Frontal cortex (tissue), 4 donors: ENCODE measurements around the gene DUOXA2. TPM values are rescaled to one million over a fixed set of nuclear protein-coding genes. Genes with fewer than 3 reads are reported as not detected.
A peak's percentile ranks its signal among the peaks of the same experiment; 100 is the strongest.
"Not testable (repeated sequence)": the region's sequence is repeated elsewhere in the genome, so short reads cannot be mapped to it uniquely, and the experiment has no call there.

Source experiments
- DNase-seq, 2 donors: peaks; one replicate each; pipeline ENCODE4 v3.0.0; 2012; ENCODE audit warnings: low spot score in 2 of 2
- FAIRE-seq: peaks from 2 replicates; lab custom pipeline; 2012; peaks lifted over from hg19 to GRCh38; lab: Jason Lieb, UNC
- total RNA-seq: library from RNA; depleted of rRNA; stranded (reverse); fragments of >200 nt; gene quantifications from one replicate; pipeline ENCODE4 v1.2.3, GENCODE V29; 2014
- donor health status: control.
- donor health status: control.
- donor health status: control.

DUOXA2 gene
- total RNA-seq, result not detected

DNA sequence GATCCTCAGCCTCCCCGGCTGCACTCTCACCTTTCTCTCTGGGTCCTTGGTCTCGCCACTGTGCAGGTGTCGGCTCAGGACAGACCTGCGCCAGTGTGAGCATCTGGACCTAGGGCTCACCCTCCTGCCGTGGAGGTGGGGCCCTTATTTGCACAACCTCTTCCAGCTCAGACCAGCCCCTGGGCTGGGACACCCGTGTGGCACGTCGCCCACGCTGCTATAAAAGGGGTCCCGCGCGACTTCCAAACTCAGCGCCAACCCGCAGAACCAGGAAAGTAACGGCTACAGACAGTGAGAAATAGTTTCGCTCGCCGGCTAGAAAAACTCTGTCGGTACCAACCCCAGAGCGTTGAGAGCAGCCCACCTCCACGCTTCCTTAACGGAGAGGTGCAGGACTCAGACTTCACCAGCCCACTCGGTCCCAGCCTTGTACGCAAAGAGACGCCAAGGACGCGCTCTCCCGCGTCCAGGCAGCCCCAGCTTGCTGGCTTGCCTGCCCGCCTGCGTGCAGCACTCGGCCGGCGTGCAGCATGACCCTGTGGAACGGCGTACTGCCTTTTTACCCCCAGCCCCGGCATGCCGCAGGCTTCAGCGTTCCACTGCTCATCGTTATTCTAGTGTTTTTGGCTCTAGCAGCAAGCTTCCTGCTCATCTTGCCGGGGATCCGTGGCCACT lies at the start of gene DUOXA2, which contains the start of gene DUOX2:
Gene DUOXA2 (plus strand): TSS at position 251 of the 675 bp plus-strand sequence. CDS start 280 bp downstream, at position 531.
Gene DUOX2 (minus strand): TSS at position 97 of the 675 bp plus-strand sequence. CDS start 761 bp downstream, outside the sequence.
- FAIRE-seq (no peak), DNase-seq (peak in 1 of 2 donors; percentile 28)

DNA sequence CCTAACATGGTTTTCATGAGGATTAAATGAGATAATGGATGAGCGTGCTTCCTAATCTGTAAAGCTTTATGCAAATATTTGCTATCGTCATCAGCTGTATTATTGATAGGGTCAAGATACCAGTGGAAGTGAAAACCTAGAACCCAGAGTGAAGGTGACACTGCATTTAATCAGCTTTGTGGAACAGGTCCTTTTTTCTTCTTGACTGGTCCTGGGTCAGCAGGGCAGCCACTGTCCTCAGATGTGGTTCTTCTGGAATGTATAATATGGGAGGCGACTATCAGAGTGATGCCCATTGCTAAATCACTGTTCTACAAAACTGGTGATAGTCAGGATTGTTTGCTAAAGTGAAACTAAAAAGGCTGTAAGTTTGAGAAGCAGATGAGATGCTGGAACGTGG lies 49.7 kb upstream of the DUOXA2 start:
- FAIRE-seq (no peak), DNase-seq (no peak)

- not testable (repeated sequence) for DNase-seq, FAIRE-seq
Observed at GRCh38 chr15:45069942-45070360, 44.2 kb upstream of the DUOXA2 start.

GRCh38 chr15:45073602-45074001 lies 40.5 kb upstream of the DUOXA2 start:
- DNase-seq, FAIRE-seq: not testable (repeated sequence)

GRCh38 chr15:45075440-45076320 lies 38.4 kb upstream of the DUOXA2 start:
- DNase-seq, FAIRE-seq: not testable (repeated sequence)

DNA sequence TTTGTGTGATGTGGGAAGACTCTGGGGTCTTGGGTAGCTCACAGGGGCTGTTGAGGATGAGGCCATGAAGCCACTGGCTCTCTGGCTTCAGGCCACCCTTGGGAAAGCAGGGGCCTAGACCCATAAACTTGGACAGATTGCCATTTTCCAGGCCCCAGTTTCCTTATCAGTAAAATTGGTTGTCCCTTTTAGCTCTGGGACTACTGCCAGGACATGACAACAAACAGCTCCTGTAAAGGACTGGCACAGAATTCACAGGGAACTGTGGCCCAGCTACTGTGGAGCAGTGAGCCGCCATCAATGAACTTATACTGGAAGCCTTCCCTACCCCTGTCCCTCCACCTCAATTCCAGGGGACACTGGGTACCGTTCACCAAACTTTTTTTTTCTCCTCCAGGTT lies 36.7 kb upstream of the DUOXA2 start:
- not testable (repeated sequence) for DNase-seq, FAIRE-seq

DNA sequence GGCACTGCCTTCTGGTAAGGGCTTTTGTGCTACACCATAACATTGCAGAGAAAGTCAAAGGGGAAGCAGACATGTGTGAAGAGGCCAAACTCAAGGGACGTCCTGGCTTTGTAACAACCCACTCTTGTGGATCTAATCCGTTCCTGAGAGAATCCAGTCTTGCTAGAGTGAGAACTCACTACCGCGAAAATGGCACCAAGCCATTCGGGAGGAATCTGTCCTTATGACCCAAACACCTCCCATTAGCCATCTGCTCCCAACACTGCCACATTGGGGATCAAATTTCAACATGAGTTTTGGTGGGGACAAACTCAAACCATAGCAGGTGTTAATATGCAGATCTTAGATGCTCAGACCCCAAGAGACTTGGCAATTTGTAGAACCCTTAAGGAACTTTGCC lies 34.9 kb upstream of the DUOXA2 start:
- not testable (repeated sequence) for FAIRE-seq, DNase-seq

- DNase-seq, FAIRE-seq: not testable (repeated sequence)
Observed at GRCh38 chr15:45079628-45080246, 34.4 kb upstream of the DUOXA2 start.

DNA sequence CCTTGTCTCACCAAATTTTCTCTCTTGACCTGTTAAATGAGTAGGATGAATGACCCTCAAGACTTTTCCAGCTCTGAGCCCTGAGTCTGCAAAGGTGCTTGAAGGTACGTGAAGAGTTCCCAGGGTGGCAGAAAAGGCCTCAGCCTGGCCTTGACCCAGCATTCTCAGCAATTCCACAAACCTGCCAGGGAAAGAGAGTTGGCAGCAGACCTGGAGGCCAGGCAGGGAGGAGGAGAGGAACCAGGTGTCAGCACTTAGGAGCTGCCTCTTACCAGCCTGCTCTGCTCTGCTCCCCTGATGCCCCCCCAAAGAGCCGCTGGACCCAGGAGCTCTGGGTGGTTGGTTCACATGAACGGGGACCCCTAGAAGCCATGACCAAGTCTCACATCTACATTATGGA lies 33.5 kb upstream of the DUOXA2 start:
- not testable (repeated sequence) for FAIRE-seq, DNase-seq

DNA sequence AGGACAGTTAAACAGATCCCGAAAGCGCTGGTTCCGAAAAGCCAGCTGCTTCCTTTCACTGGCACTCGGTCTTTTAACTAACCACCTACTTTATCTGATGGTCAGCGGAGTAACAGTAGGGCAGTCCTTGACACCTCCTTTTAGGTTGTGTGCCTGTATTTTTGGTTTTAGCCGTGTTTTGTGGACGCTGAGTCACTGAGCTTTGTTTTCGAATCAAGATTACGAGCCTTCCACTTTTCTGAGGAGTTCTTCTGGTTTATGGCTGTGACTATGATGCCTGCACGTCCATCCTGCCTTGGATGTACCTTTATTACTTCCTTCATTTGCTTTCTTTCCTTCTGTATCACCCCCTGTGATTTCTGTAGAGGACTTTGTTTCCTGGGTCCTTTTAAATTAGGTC lies 31.7 kb upstream of the DUOXA2 start:
- not testable (repeated sequence) for FAIRE-seq, DNase-seq

GRCh38 chr15:45083223-45083622 lies 30.9 kb upstream of the DUOXA2 start:
- DNase-seq, result no peak
- no peak for FAIRE-seq

GRCh38 chr15:45084163-45084562 lies 30.0 kb upstream of the DUOXA2 start:
- FAIRE-seq (no peak), DNase-seq (no peak)

DNA sequence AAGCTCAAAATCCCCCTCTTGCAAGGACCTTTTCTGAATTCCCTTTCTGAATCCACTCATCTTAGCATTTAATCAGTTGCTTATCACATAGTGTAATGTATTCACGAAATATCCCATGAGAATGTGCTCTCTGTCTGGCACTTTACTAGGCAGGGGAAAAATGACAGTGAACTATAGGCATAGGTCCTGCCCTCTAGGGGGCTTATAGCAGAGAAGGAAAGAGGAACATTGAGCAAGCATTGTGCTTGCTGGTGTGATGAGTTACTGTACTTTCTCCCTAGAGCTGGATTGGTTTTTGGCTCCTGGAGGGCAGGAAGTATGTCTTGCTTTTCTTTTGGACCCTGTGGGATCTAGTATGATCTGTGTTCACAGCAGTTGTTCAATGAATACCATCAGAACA lies 26.6 kb upstream of the DUOXA2 start:
- FAIRE-seq (no peak), DNase-seq (no peak)

- DNase-seq (no peak), FAIRE-seq (no peak)
Observed at GRCh38 chr15:45088801-45089711, 25.1 kb upstream of the DUOXA2 start.

GRCh38 chr15:45089712-45090373 lies 24.3 kb upstream of the DUOXA2 start:
- no peak for FAIRE-seq
- no peak for DNase-seq

GRCh38 chr15:45091161-45091560 lies 23.0 kb upstream of the DUOXA2 start:
- DNase-seq, result no peak

DNA sequence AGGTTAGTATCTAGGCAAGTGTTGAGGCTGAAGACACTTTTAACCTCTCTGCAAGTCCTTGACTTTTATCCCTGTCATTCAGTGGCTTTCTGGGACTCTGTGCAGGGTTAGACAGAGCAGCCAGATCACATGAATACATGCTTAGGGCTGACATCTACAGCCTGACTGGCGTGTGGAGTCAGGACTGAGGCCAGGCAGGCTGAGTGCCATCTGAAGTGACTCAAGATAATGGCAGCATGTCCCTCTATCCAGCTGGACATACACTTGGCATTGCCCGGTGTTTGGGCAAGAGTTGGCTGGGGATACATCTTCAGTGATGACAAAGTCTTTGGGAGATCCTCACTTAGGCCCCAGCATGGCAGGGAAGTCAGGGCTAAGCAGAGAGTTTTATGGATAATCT lies 22.6 kb upstream of the DUOXA2 start:
- no peak for FAIRE-seq
- no peak for DNase-seq

More at GRCh38 chr15:45091161-45091560, 23.0 kb upstream of the DUOXA2 start:
- FAIRE-seq, result no peak

GRCh38 chr15:45093013-45093412 lies 21.1 kb upstream of the DUOXA2 start:
- DNase-seq (no peak), FAIRE-seq (no peak)
